DND-41 (cell line): Measurements from ENCODE around the gene LGALS7B.
"Not testable (repeated sequence)": the region's sequence is repeated elsewhere in the genome, so short reads cannot be mapped to it uniquely, and the experiment has no call there.

Experiments used
- ATAC-seq: fragments of 200-7000 bp; cut with Tn5 transposase; 3 replicates; pipeline ENCODE4 v1.9.1; 2021; ENCODE audit warnings: low read depth; ENCODE audit not compliant: insufficient read depth
- DNase-seq: peaks from one replicate; pipeline ENCODE4 v3.0.0-alpha.2; 2020
- H2AFZ ChIP-seq: 2 replicates; pipeline ENCODE4 v1.6.0; 2012; ENCODE audit warnings: low read depth, low read length
- H3K27ac ChIP-seq: 2 replicates; pipeline ENCODE4 v1.5.1; 2012; ENCODE audit warnings: low read length, inconsistent platforms
- H3K27me3 ChIP-seq: fragments of 200-600 bp; sonication (generic); 2 replicates; pipeline ENCODE4 v1.6.0; 2012; ENCODE audit warnings: low read length, mild to moderate bottlenecking, inconsistent platforms; ENCODE audit not compliant: insufficient read depth, poor library complexity
- H3K36me3 ChIP-seq: 2 replicates; pipeline ENCODE4 v1.5.1; 2012; ENCODE audit warnings: low read length, inconsistent platforms; ENCODE audit not compliant: insufficient read depth
- H3K4me1 ChIP-seq: 2 replicates; pipeline ENCODE4 v1.5.1; 2012; ENCODE audit warnings: mild to moderate bottlenecking, low read length; ENCODE audit not compliant: insufficient read depth
- H3K4me2 ChIP-seq: 2 replicates; pipeline ENCODE4 v1.6.0; 2012; ENCODE audit warnings: mild to moderate bottlenecking, moderate library complexity, low read length, inconsistent platforms; ENCODE audit not compliant: insufficient read depth
- H3K4me3 ChIP-seq, 2 experiments: fragments of 200-600 bp in 1 of 2; shearing (Covaris generic) in 1 of 2; 2 replicates each; pipeline ENCODE4 v1.5.1; 2012 to 2016; ENCODE audit warnings: inconsistent platforms in 2 of 2, low read length in 2 of 2, mild to moderate bottlenecking in 2 of 2, low read depth in 1 of 2, moderate library complexity in 1 of 2
- H3K79me2 ChIP-seq: 2 replicates; pipeline ENCODE4 v1.6.0; 2012; ENCODE audit warnings: low read length, inconsistent platforms; ENCODE audit not compliant: insufficient read depth
- H3K9ac ChIP-seq: 2 replicates; pipeline ENCODE4 v1.6.0; 2012; ENCODE audit warnings: low read depth, mild to moderate bottlenecking, inconsistent platforms, low read length, moderate library complexity
- H3K9me3 ChIP-seq: 2 replicates; pipeline ENCODE4 v1.5.1; 2012; ENCODE audit warnings: low read length, moderate library complexity, mild to moderate bottlenecking, inconsistent platforms; ENCODE audit not compliant: insufficient read depth, severe bottlenecking
- H4K20me1 ChIP-seq: 2 replicates; pipeline ENCODE4 v1.6.0; 2012; ENCODE audit warnings: low read length; ENCODE audit not compliant: insufficient read depth
- EZH2 ChIP-seq: IDR thresholded peaks from 3 replicates; pipeline ENCODE4 v1.6.1; 2012; ENCODE audit warnings: borderline replicate concordance, low read depth, mild to moderate bottlenecking, moderate library complexity, low read length, inconsistent platforms; ENCODE audit not compliant: severe bottlenecking
- TF ChIP-seq, protein P1 (sequence below): IDR thresholded peaks from 2 replicates; pipeline ENCODE4 v1.5.1; 2012; ENCODE audit warnings: borderline replicate concordance, low read length, moderate library complexity, mild to moderate bottlenecking; ENCODE audit not compliant: poor library complexity, severe bottlenecking; ENCODE audit errors: extremely low read depth

The LGALS7B gene

DNA sequence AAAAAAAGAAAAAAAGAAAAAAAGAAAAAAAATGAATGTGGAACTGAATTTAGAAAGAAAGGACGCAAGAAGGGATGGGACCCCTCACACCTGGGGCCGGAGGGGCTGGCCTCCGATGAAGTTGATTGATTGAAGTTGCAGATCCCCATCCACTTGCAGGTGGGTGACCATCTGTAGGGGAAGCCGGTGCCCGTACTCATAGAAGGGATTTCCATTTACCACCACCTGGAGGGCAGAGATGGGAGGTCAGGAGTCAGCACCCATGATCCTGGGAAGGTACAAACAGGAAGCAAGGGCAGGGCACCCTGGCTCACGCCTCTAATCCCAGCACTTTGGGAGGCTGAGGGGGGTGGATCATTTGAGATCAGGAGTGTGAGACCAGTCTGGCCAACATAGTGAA is 17.4 kb downstream of the LGALS7B start:
- Histone ChIP-seq H2AFZ (no peak overlapping the region), H3K4me3 (no peak overlapping the region), H3K36me3 (no peaks in the 10 kb centered on the region), H3K4me1 (no peaks in the 10 kb centered on the region), H4K20me1 (no peaks in the 10 kb centered on the region), H3K27me3 (no peaks in the 10 kb centered on the region), H3K4me2 (no peak overlapping the region), H3K9ac (no peak overlapping the region), H3K79me2 (no peaks in the 10 kb centered on the region), H3K27ac (no peak overlapping the region), H3K9me3 (no peaks in the 10 kb centered on the region)
- DNase-seq (no peak), ATAC-seq (no peak)
- no peak for TF ChIP-seq EZH2
- TF ChIP-seq, protein P1, sequence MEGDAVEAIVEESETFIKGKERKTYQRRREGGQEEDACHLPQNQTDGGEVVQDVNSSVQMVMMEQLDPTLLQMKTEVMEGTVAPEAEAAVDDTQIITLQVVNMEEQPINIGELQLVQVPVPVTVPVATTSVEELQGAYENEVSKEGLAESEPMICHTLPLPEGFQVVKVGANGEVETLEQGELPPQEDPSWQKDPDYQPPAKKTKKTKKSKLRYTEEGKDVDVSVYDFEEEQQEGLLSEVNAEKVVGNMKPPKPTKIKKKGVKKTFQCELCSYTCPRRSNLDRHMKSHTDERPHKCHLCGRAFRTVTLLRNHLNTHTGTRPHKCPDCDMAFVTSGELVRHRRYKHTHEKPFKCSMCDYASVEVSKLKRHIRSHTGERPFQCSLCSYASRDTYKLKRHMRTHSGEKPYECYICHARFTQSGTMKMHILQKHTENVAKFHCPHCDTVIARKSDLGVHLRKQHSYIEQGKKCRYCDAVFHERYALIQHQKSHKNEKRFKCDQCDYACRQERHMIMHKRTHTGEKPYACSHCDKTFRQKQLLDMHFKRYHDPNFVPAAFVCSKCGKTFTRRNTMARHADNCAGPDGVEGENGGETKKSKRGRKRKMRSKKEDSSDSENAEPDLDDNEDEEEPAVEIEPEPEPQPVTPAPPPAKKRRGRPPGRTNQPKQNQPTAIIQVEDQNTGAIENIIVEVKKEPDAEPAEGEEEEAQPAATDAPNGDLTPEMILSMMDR = no peak

DNA sequence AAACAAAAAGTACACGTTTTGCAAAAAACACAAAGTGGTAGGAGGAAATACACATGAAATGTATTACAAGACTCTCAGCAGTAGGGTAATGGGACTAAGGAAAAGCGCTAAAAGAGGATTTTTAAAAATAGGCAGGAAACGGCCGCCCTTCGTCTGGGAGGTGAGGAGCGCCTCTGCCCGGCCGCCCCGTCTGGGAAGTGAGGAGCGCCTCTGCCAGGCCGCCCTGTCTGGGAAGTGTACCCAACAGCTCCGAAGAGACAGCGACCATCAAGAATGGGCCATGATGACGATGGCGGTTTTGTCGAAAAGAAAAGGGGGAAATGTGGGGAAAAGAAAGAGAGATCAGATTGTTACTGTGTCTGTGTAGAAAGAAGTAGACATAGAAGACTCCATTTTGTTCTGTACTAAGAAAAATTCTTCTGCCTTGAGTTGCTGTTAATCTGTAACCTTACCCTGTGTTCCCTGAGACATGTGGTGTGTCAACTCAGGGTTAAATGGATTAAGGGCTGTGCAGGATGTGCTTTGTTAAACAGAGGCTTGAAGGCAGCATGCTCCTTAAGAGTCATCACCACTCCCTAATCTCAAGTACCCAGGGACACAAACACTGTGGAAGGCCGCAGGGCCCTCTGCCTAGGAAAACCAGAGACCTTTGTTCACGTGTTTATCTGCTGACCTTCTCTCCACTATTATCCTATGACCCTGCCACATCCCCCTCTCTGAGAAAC is 18.5 kb downstream of the LGALS7B start:
- ATAC-seq, H2AFZ ChIP-seq: not testable (repeated sequence)

DNA sequence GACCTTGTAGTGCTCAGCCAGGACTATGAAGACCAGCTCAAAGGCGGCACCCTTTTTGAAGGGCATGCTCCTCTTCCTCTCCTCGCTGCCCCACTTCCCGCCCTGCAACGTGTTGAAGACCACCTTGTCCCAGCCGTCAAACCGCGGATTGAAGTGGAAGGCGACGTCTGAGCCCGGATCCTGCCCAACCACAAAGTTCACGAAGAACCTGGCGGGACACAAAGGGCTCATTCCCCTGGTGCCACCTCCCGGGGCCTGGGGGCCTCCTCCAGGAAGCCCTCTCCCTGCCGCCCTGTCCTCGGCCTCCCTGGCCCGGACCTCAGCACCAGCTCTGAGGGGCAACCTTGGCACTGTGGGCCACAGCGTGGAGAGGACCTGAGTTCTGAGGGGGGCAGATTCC is 19.7 kb downstream of the LGALS7B start:
- H3K27me3 ChIP-seq = no peaks in the 10 kb centered on the region
- H3K4me2 ChIP-seq = no peak overlapping the region
- H4K20me1 ChIP-seq = no peaks in the 10 kb centered on the region
- H3K4me3 ChIP-seq = no peak overlapping the region
- H3K9me3 ChIP-seq = no peaks in the 10 kb centered on the region
- H3K4me1 ChIP-seq = no peaks in the 10 kb centered on the region
- no peaks in the 10 kb centered on the region for H3K36me3 ChIP-seq
- TF ChIP-seq, protein P1 = no peak
- no peak overlapping the region for H2AFZ ChIP-seq
- no peak overlapping the region for H3K27ac ChIP-seq
- ATAC-seq (no peak), DNase-seq (no peak)
- H3K9ac ChIP-seq = no peak overlapping the region
- no peaks in the 10 kb centered on the region for H3K79me2 ChIP-seq

More for the DNA sequence above, 18.5 kb downstream of the LGALS7B start:
- not testable (repeated sequence) for H3K27me3 ChIP-seq, H3K4me3 ChIP-seq, H3K9ac ChIP-seq, H3K4me2 ChIP-seq, H3K27ac ChIP-seq, H3K9me3 ChIP-seq, DNase-seq, H4K20me1 ChIP-seq, H3K4me1 ChIP-seq, H3K79me2 ChIP-seq, H3K36me3 ChIP-seq

DNA sequence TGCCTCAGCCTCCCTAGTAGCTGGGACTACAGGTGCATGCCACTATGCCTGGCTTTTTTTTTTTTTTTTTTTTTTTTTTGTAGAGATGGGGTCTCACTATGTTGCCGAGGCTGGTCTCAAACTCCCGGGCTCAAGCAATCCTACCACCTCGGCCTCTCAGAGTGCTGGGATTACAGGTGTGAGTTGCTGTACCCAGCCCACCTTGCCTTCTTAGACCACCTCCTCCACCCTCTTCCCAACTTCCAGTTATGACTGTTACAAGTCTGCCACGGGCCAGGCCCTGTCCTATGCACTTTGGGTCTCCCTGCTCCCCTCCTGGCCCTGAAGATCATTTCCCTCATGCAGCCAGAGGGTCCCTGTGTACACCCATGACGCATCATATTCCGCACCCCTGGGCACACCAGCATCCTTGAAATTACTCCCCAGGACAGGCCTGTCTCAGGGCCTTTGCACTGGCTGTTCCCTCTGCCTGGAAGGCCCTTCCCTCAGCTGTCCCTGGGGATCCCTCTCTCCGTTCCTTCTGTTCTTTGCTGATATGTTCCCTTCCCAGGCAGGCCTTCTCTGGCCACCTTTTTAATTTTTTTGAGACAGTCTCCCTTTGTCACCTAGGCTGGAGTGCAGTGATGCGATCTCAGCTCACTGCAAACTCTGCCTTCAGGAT is 20.7 kb downstream of the LGALS7B start:
- DNase-seq = no peak
- Histone ChIP-seq H3K4me1 (no peaks in the 10 kb centered on the region), H3K4me3 (no peak overlapping the region), H3K79me2 (no peaks in the 10 kb centered on the region), H3K9me3 (no peaks in the 10 kb centered on the region), H2AFZ (no peak overlapping the region), H4K20me1 (no peaks in the 10 kb centered on the region), H3K4me2 (no peak overlapping the region), H3K9ac (no peak overlapping the region), H3K36me3 (no peaks in the 10 kb centered on the region), H3K27ac (no peak overlapping the region), H3K27me3 (no peaks in the 10 kb centered on the region)
- no peak for TF ChIP-seq EZH2
- TF ChIP-seq, protein P1 = no peak
- ATAC-seq = no peak
